Activated naive CD8-positive, alpha-beta T cell treated with anti-CD3 and anti-CD28 coated beads for 36 hours (primary cell): ENCODE measurements around the gene DTWD2. TPM values are rescaled to one million over a fixed set of nuclear protein-coding genes. Genes with fewer than 3 reads are reported as not detected.
"Not testable (repeated sequence)": the region's sequence is repeated elsewhere in the genome, so short reads cannot be mapped to it uniquely, and the experiment has no call there.

Experiments
- DNase-seq: peaks from one replicate; pipeline ENCODE4 v3.0.0; 2021
- H3K27ac Mint-ChIP-seq: one replicate; pipeline ENCODE4 v1.8.0; 2022; ENCODE audit warnings: mild to moderate bottlenecking, moderate library complexity, mixed read lengths
- H3K27me3 Mint-ChIP-seq: one replicate; pipeline ENCODE4 v1.8.0; 2022; ENCODE audit warnings: mild to moderate bottlenecking, mixed read lengths
- H3K36me3 Mint-ChIP-seq: one replicate; pipeline ENCODE4 v1.8.0; 2021; ENCODE audit warnings: mild to moderate bottlenecking, mixed read lengths
- H3K4me1 Mint-ChIP-seq: one replicate; pipeline ENCODE4 v1.8.0; 2021; ENCODE audit warnings: mixed read lengths
- H3K4me3 Mint-ChIP-seq: one replicate; pipeline ENCODE4 v1.8.0; 2022; ENCODE audit warnings: mild to moderate bottlenecking, moderate library complexity, mixed read lengths
- H3K9me3 Mint-ChIP-seq: one replicate; pipeline ENCODE4 v1.8.0; 2022; ENCODE audit warnings: mixed read lengths
- total RNA-seq, 2 experiments: library from RNA; stranded (reverse); gene quantifications; one replicate each; pipeline ENCODE4 v1.2.3, GENCODE V29; 2021

Gene DTWD2
- total RNA-seq, 2 experiments from 2014 or later = 5.4 to 5.7 TPM

DNA sequence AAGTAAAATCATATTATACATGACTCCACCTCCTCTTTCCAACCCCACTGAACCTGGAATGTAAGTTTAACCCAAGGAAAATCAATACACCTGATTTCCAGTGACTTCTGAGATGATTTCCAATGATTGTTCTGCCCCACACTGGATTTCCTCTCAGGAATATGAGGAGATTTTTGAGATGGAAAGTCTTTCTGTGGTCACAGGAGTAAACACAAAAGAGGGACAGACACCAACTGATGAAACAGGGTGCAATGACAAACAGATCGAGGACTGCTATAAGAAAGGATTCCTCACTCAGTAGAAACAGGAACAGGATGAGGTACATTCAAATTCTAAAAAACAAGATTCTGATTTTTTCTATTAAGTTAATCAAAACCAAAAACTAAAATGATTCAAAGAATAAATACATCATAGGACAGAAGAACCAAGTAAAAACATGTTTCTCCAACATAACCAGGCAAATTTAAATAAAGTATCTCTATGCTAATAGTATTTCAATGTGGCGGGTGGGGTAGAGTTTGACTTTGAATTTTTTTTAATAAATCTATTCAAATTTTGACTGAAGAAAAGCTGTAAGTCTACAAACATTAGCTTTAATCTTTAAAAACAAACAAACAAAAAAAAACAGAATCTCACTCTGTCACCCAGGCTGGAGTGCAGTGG is 42.1 kb downstream of the DTWD2 start:
- peak overlapping the region; percentile 17 for H3K27ac Mint-ChIP-seq
- no peaks in the 10 kb centered on the region for H3K4me1 Mint-ChIP-seq
- no peak for DNase-seq
- H3K4me3 Mint-ChIP-seq = no peak overlapping the region
- H3K9me3 Mint-ChIP-seq = no peaks in the 10 kb centered on the region
- H3K27me3 Mint-ChIP-seq = no peaks in the 10 kb centered on the region
- H3K36me3 Mint-ChIP-seq = peaks cover 5% of the 10 kb centered on the region

DNA sequence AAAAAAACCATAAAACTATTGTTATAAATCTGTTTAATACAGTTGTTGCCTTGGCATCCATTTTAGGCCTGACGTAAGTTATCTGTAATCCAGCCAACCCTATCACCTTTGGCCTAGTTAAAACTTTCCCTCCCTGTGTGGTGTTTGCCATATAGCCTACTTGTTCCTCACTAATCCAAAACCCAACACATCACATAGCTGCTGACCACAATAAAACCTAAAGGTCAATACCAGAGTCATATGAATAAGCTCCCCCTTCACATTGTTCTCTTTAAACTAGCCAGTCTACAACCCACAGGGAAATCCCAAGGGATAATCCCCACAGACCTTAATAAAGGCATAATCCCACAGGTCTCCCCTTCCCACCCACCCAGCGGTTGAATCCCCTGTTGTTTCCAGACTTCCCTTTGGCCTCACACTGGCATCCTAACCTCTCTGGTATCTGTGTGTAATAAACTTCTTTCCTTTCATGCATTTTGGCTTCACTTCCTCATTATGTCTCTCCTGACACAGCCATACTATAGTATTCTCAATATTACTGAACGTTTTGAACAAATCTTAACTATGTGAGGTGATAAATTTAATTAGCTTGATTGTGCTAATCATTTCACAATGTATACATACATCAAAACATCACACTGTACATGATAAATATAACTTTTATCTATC is 50.8 kb downstream of the DTWD2 start:
- no peak overlapping the region for H3K27ac Mint-ChIP-seq
- H3K27me3 Mint-ChIP-seq = no peaks in the 10 kb centered on the region
- no peaks in the 10 kb centered on the region for H3K4me1 Mint-ChIP-seq
- no peaks in the 10 kb centered on the region for H3K9me3 Mint-ChIP-seq
- H3K36me3 Mint-ChIP-seq = peaks cover 8% of the 10 kb centered on the region
- no peak for DNase-seq
- no peak overlapping the region for H3K4me3 Mint-ChIP-seq

DNA sequence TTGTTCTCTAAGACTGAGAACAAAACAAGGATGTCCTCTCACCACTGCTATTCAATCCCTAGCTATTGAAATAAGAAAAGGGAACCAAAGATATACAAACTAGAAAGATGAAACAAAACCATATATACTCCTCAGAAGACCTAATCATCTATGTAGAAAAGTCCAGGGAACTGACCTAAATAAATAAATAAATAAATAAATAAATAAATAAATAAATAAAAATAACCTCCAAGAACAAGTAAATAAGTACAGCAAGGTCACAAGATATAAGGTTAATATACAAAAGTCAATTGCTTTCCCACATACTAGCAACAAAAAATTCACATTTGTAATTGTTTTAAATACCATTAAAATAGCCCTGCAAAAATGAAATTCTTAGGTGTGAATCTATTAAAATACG is 54.6 kb downstream of the DTWD2 start:
- no peak overlapping the region for H3K4me3 Mint-ChIP-seq
- no peak overlapping the region for H3K27ac Mint-ChIP-seq
- no peaks in the 10 kb centered on the region for H3K9me3 Mint-ChIP-seq
- DNase-seq = no peak
- no peaks in the 10 kb centered on the region for H3K27me3 Mint-ChIP-seq
- H3K36me3 Mint-ChIP-seq = peaks cover 11% of the 10 kb centered on the region
- no peaks in the 10 kb centered on the region for H3K4me1 Mint-ChIP-seq

DNA sequence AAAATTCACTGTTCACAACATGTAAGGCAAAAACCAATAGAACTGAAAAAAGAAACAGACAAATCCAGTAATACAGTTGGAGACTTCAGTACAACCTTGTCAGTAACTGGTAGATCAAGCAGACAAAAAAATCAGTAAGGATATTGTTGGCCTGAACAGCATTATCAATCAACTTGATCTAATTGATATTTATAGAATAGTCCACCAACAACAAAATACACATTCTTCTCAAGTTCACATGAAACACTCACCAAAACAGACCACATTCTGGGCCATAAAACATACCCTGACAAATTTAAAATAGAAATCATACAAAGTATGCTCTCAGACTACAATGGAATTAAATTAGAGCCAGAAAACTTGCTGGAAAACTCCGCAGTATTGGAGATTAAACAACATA is 56.8 kb downstream of the DTWD2 start:
- Mint-ChIP-seq H3K4me1 (no peaks in the 10 kb centered on the region), H3K9me3 (no peaks in the 10 kb centered on the region), H3K27ac (no peak overlapping the region), H3K4me3 (no peak overlapping the region), H3K27me3 (no peaks in the 10 kb centered on the region), H3K36me3 (peaks cover 13% of the 10 kb centered on the region)
- DNase-seq = no peak

DNA sequence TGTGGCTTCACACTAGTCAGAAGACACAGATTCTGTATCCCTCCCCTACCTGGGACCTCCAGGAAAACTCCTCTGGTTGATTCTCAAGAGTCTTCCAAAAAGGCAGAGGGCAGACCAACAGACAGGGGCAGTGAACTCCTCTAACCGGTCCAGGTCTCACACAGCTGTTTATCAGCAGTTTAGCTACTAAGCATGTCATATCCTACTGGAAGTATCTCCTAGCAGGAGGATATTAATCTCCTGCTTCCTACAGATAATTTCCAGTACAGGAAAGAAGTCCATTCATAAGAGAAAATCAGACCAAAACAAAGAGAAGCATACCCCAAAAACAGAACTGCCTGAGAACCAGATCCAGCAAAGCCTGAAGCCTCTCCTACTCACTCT is 64.3 kb downstream of the DTWD2 start:
- H3K9me3 Mint-ChIP-seq = no peaks in the 10 kb centered on the region
- peaks cover 4% of the 10 kb centered on the region for H3K36me3 Mint-ChIP-seq
- H3K27me3 Mint-ChIP-seq = no peaks in the 10 kb centered on the region
- no peak overlapping the region for H3K4me3 Mint-ChIP-seq
- H3K27ac Mint-ChIP-seq = no peak overlapping the region
- no peak for DNase-seq
- no peaks in the 10 kb centered on the region for H3K4me1 Mint-ChIP-seq

GRCh38 chr5:118923295-118924005 is 64.9 kb downstream of the DTWD2 start:
- no peak overlapping the region for H3K27ac Mint-ChIP-seq
- no peak overlapping the region for H3K4me3 Mint-ChIP-seq
- no peaks in the 10 kb centered on the region for H3K4me1 Mint-ChIP-seq
- no peaks in the 10 kb centered on the region for H3K27me3 Mint-ChIP-seq
- no peak for DNase-seq
- no peaks in the 10 kb centered on the region for H3K9me3 Mint-ChIP-seq
- peaks cover 4% of the 10 kb centered on the region for H3K36me3 Mint-ChIP-seq

- Mint-ChIP-seq H3K9me3 (no peaks in the 10 kb centered on the region), H3K4me3 (no peak overlapping the region), H3K4me1 (no peaks in the 10 kb centered on the region), H3K36me3 (peaks cover 4% of the 10 kb centered on the region), H3K27ac (no peak overlapping the region), H3K27me3 (no peaks in the 10 kb centered on the region)
- DNase-seq = no peak
Measured at GRCh38 chr5:118921866-118922265, 66.5 kb downstream of the DTWD2 start.

GRCh38 chr5:118919016-118919415 is 69.3 kb downstream of the DTWD2 start:
- no peaks in the 10 kb centered on the region for H3K4me1 Mint-ChIP-seq

DNA sequence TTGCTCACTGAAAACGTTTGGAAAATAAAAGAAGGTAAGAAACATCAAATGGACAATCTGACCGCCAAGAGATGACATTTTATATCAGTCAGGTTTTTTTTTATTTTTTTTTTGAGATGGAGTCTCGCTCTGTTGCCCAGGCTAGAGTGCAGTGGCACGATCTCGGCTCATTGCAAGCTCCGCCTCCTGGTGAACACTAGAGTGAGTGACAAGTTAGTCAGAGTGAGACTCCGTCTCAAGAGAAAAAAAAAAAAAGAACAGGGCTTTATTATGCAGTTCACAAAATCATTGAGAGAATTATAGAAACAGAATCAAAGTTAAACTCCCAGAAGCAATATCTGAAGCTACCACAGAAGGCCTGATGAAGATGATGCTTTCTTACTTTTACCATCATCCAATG is 70.1 kb downstream of the DTWD2 start:
- peaks cover 4% of the 10 kb centered on the region for H3K36me3 Mint-ChIP-seq
- H3K27ac Mint-ChIP-seq = no peak overlapping the region
- H3K9me3 Mint-ChIP-seq = no peaks in the 10 kb centered on the region
- no peaks in the 10 kb centered on the region for H3K27me3 Mint-ChIP-seq
- DNase-seq = no peak
- H3K4me3 Mint-ChIP-seq = no peak overlapping the region
- H3K4me1 Mint-ChIP-seq = no peaks in the 10 kb centered on the region

More at GRCh38 chr5:118919016-118919415, 69.3 kb downstream of the DTWD2 start:
- Mint-ChIP-seq H3K27ac (no peak overlapping the region), H3K36me3 (peaks cover 4% of the 10 kb centered on the region), H3K4me3 (no peak overlapping the region), H3K27me3 (no peaks in the 10 kb centered on the region), H3K9me3 (no peaks in the 10 kb centered on the region)
- DNase-seq = no peak

DNA sequence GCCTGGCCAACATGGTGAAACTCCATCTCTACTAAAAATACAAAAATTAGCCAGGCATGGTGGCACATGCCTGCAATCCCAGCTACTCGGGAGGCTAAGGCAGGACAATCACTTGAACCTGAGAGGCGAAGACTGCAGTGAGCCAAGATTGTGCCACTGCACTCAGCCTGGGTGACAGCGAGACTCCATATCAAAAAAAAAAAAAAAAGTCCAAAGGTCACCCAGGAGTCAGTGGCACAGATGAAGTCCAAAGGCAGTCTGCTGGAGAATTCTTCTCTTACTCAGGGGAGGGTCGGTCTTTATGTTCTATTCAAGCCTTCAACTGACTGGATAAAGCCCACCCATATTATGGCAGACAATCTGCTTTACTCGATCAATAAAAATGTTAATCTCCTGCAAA is 80.8 kb downstream of the DTWD2 start:
- not testable (repeated sequence) for H3K4me3 Mint-ChIP-seq, DNase-seq, H3K36me3 Mint-ChIP-seq, H3K27ac Mint-ChIP-seq, H3K9me3 Mint-ChIP-seq, H3K4me1 Mint-ChIP-seq, H3K27me3 Mint-ChIP-seq

DNA sequence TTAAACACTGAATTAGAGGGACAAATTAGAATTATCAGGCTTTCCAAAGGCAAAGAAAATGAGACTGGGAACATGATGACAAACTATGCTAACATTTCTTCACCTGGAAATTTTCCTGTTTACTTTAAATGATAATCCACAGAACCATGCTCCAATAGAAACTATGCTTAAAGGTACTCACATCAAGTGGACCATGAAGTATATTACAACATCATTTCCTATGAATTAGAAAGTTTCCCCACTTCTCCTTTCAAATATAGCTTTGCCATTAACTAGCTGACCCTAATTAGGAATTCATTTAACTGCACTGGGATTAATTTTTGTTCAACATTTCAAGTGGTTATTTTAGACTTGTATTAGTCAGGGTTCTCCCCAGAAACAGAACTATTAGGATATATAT is 81.4 kb downstream of the DTWD2 start:
- Mint-ChIP-seq H3K27ac (no peak overlapping the region), H3K9me3 (no peaks in the 10 kb centered on the region), H3K4me3 (no peak overlapping the region), H3K4me1 (no peaks in the 10 kb centered on the region), H3K36me3 (no peaks in the 10 kb centered on the region), H3K27me3 (no peaks in the 10 kb centered on the region)
- no peak for DNase-seq

- Mint-ChIP-seq H3K27ac (no peak overlapping the region), H3K4me1 (no peaks in the 10 kb centered on the region), H3K36me3 (no peaks in the 10 kb centered on the region), H3K27me3 (no peaks in the 10 kb centered on the region), H3K4me3 (no peak overlapping the region), H3K9me3 (no peaks in the 10 kb centered on the region)
- DNase-seq = no peak
Measured at GRCh38 chr5:118905196-118905595, 83.2 kb downstream of the DTWD2 start.

DNA sequence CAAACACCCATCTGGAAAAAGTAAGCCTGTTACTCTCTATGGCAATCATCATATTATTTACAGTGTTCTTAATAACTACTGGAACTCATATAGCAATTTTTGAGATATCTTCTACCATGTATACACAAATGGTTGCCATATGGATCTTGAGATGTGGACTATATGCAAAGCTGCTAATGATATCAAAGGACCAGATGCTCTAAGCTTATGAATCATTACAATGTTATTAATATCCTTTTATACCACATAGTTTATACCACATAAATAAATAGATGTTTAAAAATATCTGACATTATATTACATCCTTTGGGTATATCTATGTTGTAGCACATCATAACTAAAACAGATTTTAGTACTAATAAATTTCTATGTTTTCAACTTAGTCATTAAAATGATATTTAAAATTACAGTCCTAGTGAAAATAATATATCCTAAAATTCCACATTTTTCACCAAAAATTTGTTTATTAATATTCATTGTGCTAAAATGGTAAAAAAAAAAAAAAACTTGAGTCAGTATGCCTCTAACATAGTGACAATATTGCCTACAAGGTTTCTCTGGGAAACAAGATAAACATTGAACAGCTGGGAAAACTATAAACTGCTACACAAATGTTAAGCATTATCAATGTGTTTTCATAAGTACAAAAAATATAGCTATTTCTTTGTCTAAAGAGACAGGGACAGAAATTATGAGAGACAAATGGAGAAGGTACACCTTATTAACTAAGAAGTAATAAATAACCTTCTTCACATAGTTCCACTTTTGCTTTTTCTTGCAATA is 85.5 kb downstream of the DTWD2 start:
- H3K36me3 Mint-ChIP-seq = no peaks in the 10 kb centered on the region
- H3K4me1 Mint-ChIP-seq = no peaks in the 10 kb centered on the region
- DNase-seq = no peak
- no peaks in the 10 kb centered on the region for H3K9me3 Mint-ChIP-seq
- no peak overlapping the region for H3K4me3 Mint-ChIP-seq
- no peaks in the 10 kb centered on the region for H3K27me3 Mint-ChIP-seq
- H3K27ac Mint-ChIP-seq = no peak overlapping the region

- no peaks in the 10 kb centered on the region for H3K4me1 Mint-ChIP-seq
- no peak overlapping the region for H3K4me3 Mint-ChIP-seq
- H3K27ac Mint-ChIP-seq = no peak overlapping the region
- no peaks in the 10 kb centered on the region for H3K27me3 Mint-ChIP-seq
- no peak for DNase-seq
- no peaks in the 10 kb centered on the region for H3K36me3 Mint-ChIP-seq
- no peaks in the 10 kb centered on the region for H3K9me3 Mint-ChIP-seq
Measured at GRCh38 chr5:118894709-118895108, 93.6 kb downstream of the DTWD2 start.

GRCh38 chr5:118891252-118891651 is 97.1 kb downstream of the DTWD2 start:
- Mint-ChIP-seq H3K9me3 (no peaks in the 10 kb centered on the region), H3K27me3 (no peaks in the 10 kb centered on the region), H3K27ac (no peak overlapping the region), H3K4me3 (no peak overlapping the region), H3K36me3 (no peaks in the 10 kb centered on the region), H3K4me1 (no peaks in the 10 kb centered on the region)
- DNase-seq = no peak
